Activated CD8-positive, alpha-beta T cell treated with anti-CD3 and anti-CD28 coated beads for 36 hours (primary cell): Measurements from ENCODE around the gene HCST. TPM values are rescaled to one million over a fixed set of nuclear protein-coding genes. Genes with fewer than 3 reads are reported as not detected.
A peak's percentile ranks its signal among the peaks of the same experiment; 100 is the strongest.

ENCODE experiments used
- ATAC-seq: fragments of 200-7000 bp; cut with Tn5 transposase; one replicate; pipeline ENCODE4 v1.10.0; 2021; ENCODE audit warnings: mild to moderate bottlenecking, moderate library complexity
- CTCF ChIA-PET: fragments of 350-600 bp; sonication (Branson Sonifier 250); formaldehyde crosslinking; loops from one replicate; lab custom pipeline; 2021; ENCODE audit warnings: antibody characterized with exemption; lab: Charles Lee
- POLR2A ChIA-PET: fragments of 350-600 bp; sonication (Branson Sonifier 250); formaldehyde crosslinking; loops from one replicate; lab custom pipeline; 2021; ENCODE audit warnings: antibody characterized with exemption; lab: Charles Lee
- DNase-seq: peaks from one replicate; pipeline ENCODE4 v3.0.0-alpha.2; 2020
- H3K27ac Mint-ChIP-seq: one replicate; pipeline ENCODE4 v1.8.0; 2021; ENCODE audit warnings: mild to moderate bottlenecking, mixed read lengths
- H3K27me3 Mint-ChIP-seq: one replicate; pipeline ENCODE4 v1.8.0; 2021; ENCODE audit warnings: mixed read lengths
- H3K36me3 Mint-ChIP-seq: one replicate; pipeline ENCODE4 v1.8.0; 2021; ENCODE audit warnings: low read depth, mixed read lengths
- H3K4me1 Mint-ChIP-seq: one replicate; pipeline ENCODE4 v1.8.0; 2021; ENCODE audit warnings: low read depth, mixed read lengths
- H3K4me3 Mint-ChIP-seq: one replicate; pipeline ENCODE4 v1.8.0; 2021; ENCODE audit warnings: mild to moderate bottlenecking, moderate library complexity, mixed read lengths
- H3K9me3 Mint-ChIP-seq: one replicate; pipeline ENCODE4 v1.8.0; 2021; ENCODE audit warnings: mixed read lengths
- CTCF ChIP-seq: fragments of 200-600 bp; IDR thresholded peaks from one replicate; pipeline ENCODE4 v1.8.0; 2022; ENCODE audit warnings: antibody characterized with exemption, mild to moderate bottlenecking
- intact Hi-C: fragments of 100-400 bp; cut with micrococcal nuclease; formaldehyde crosslinking; loops from one replicate; pipeline ENCODE4 v1.10.0; 2022
- total RNA-seq, 2 experiments: library from RNA; stranded (reverse); gene quantifications; one replicate each; pipeline ENCODE4 v1.2.3, GENCODE V29; 2021

Gene HCST
- total RNA-seq, 2 experiments from 2014 or later = 57.1 to 72.0 TPM

GRCh38 chr19:35894342-35894741, 8.0 kb upstream of the HCST start:
- Mint-ChIP-seq H3K27ac (no peak overlapping the region), H3K9me3 (no peaks in the 10 kb centered on the region), H3K27me3 (no peaks in the 10 kb centered on the region), H3K4me3 (no peak overlapping the region), H3K4me1 (peaks cover 28% of the 10 kb centered on the region), H3K36me3 (peaks cover 83% of the 10 kb centered on the region)
- intact Hi-C loops = no loop called here
- DNase-seq (no peak), ATAC-seq (no peak)
- TF ChIP-seq CTCF = no peak
- ChIA-PET POLR2A (interaction anchor here (0.7 to 1.6 kb wide), 2 partner anchors 9 to 11 kb away, joined by 3 to 4 read pairs; no protein-coding TSS in a partner anchor), CTCF (interaction anchor here (0.7 to 1.0 kb wide), 3 partner anchors 9 to 37 kb away, joined by 3 to 7 read pairs (median 4); no protein-coding TSS in a partner anchor)

- CTCF ChIA-PET = no interaction called here
- intact Hi-C loops = no loop called here
These were observed 6.3 kb upstream of the HCST start for GRCh38 chr19:35895911-35896642.

GRCh38 chr19:35896643-35897040, 5.7 kb upstream of the HCST start:
- no peak for ATAC-seq
- intact Hi-C loops = no loop called here
- Mint-ChIP-seq H3K4me1 (peaks cover 29% of the 10 kb centered on the region), H3K27ac (peak overlapping the region; percentile 25), H3K9me3 (no peaks in the 10 kb centered on the region), H3K4me3 (peak overlapping the region; percentile 86), H3K27me3 (no peaks in the 10 kb centered on the region), H3K36me3 (peaks cover 67% of the 10 kb centered on the region)
- ChIA-PET CTCF (no interaction called here), POLR2A (interaction anchor here (0.7 to 3.1 kb wide), 2 partner anchors 12 to 63 kb away, joined by 3 to 24 read pairs; no protein-coding TSS in a partner anchor)
- no peak for DNase-seq
- no peak for TF ChIP-seq CTCF

More at GRCh38 chr19:35895911-35896642, 6.3 kb upstream of the HCST start:
- Mint-ChIP-seq H3K4me1 (peaks cover 27% of the 10 kb centered on the region), H3K27ac (peak overlapping the region; percentile 54), H3K27me3 (no peaks in the 10 kb centered on the region), H3K36me3 (peaks cover 69% of the 10 kb centered on the region), H3K4me3 (peak overlapping the region; percentile 86), H3K9me3 (no peaks in the 10 kb centered on the region)
- no peak for TF ChIP-seq CTCF
- ATAC-seq (no peak), DNase-seq (no peak)
- POLR2A ChIA-PET = interaction anchor here (3.1 kb wide), 1 partner anchor 11 kb away, joined by 24 read pairs; no protein-coding TSS in a partner anchor

- CTCF ChIA-PET = interaction anchor here (1.2 kb wide), 1 partner anchor 11 kb away, joined by 3 read pairs; no protein-coding TSS in a partner anchor
- intact Hi-C loops = no loop called here
- H3K4me1 Mint-ChIP-seq = peaks cover 35% of the 10 kb centered on the region
These were observed 4.5 kb upstream of the HCST start for GRCh38 chr19:35897706-35898451.

More at GRCh38 chr19:35897706-35898451, 4.5 kb upstream of the HCST start:
- ATAC-seq (no peak), DNase-seq (no peak)
- no peaks in the 10 kb centered on the region for H3K9me3 Mint-ChIP-seq
- H3K4me3 Mint-ChIP-seq = peak overlapping the region; percentile 86
- no peak for TF ChIP-seq CTCF
- H3K27ac Mint-ChIP-seq = peak overlapping the region; percentile 95
- peaks cover 60% of the 10 kb centered on the region for H3K36me3 Mint-ChIP-seq
- POLR2A ChIA-PET = interaction anchor here (0.5 to 3.1 kb wide), 3 partner anchors 13 to 674 kb away, joined by 3 to 24 read pairs (median 3); no protein-coding TSS in a partner anchor
- no peaks in the 10 kb centered on the region for H3K27me3 Mint-ChIP-seq
